CD4-positive, alpha-beta T cell treated with Interferon alpha-2 for 1 hour (primary cell): ENCODE measurements around the gene SLC29A1.
"Not testable (repeated sequence)": the region's sequence is repeated elsewhere in the genome, so short reads cannot be mapped to it uniquely, and the experiment has no call there.

ENCODE experiments used
- DNase-seq, 2 donors: peaks; one replicate each; pipeline ENCODE4 v3.0.0-alpha.2; 2020 to 2022

Gene SLC29A1

DNA sequence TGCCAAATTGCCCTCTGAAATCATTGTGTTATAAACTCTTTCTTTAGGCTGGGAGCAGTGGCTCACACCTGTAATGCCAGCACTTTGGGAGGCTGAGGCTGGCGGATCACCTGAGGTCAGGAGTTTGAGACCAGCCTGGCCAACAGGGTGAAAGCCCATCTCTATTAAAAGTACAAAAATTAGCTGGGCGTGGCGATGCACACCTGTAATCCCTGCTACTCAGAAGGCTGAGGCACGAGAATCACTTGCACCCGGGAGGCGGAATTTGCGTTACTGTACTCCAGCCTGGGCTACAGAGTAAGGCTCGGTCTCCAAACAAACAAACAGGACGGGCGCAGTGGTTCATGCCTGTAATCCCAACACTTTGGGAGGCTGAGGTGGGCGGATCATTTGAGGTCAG is 27.0 kb upstream of the SLC29A1 start:
- not testable (repeated sequence) for DNase-seq

DNA sequence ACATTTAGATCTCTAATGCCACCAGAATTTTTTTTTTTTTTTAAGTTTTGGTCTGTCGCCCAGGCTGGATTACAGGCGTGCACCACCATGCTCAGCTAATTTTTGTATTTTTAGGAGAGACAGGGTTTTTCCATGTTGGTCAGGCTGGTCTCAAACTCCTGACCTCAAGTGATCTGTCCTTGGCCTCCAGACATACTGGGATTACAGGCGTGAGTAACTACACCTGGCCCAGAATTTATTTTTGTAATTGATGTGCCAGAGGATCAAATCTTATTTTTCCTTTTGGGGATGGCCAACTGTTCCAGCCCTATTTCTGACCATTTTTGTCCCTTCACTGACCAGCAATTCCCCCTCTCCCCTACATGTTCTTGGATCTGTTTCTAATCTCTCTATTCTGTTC is 24.7 kb upstream of the SLC29A1 start:
- DNase-seq = no peak

DNA sequence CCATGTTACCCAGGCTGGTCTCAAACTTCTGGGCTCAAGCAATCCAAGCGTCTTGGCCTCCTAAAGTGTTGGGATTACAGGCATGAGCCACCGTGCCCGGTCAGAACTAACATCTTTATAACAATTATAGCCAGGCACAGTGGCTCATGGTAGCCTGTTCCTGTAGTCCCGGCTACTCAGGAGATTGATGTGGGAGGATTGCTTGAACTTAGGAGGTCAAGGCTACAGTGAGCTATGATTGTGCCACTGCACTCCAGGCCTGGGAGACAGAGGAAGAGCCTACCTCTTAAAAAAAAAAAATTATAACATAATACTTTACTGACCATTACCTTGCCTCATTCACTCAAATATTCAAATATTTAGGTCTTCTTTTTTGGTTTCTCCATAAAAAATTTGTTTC is 23.5 kb upstream of the SLC29A1 start:
- no peak for DNase-seq

DNA sequence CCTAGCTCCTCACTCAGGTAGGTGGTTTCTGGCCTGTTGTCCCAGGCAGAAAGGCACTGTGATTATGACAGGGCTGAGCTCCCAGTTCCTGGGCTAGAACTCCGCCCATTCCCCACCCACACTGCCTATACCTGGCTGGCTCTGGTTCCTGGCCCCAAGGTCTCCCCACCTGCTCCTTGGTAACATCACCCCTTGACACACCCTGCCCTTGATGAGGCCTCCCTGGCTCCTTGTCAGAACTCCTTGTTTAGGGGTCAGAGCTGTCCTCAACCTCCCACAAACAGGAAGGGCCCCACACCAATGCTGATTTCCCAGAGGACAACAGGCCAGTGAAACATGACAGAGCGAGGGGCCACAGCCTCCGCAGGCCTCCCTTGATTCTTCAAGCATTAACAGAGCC is 22.2 kb upstream of the SLC29A1 start:
- DNase-seq = no peak

DNA sequence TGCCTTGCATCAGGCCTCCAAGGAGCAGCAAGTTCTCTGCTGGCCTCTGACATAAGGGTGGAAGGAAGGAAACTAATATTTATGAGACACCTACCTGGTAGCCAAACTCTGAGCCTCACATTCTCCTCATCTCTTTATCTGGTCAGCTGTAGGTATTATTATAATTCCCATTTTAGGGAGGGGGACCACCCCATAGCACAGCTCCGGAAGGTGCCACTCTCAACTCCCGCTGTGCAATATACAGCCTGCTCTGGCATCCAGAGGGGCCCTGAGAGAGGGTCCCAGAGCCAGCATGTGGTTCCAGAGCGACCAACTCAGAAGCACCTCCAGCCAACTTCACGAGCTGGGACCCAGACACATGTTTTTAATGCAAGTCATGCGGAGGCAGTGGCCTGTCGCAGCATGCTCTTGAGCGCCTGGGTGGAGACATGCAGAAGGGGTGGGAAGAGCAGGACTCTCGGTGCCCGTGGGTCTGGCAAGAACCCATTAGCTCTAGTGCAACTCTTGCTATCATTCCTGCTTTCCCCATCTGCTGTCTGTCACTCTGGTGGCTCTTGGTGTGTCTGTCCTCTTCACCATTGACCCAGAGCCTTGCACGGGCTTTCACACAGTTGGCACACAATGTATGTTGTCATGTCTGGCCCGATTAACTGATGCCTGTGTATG is 21.6 kb upstream of the SLC29A1 start:
- DNase-seq = no peak

DNA sequence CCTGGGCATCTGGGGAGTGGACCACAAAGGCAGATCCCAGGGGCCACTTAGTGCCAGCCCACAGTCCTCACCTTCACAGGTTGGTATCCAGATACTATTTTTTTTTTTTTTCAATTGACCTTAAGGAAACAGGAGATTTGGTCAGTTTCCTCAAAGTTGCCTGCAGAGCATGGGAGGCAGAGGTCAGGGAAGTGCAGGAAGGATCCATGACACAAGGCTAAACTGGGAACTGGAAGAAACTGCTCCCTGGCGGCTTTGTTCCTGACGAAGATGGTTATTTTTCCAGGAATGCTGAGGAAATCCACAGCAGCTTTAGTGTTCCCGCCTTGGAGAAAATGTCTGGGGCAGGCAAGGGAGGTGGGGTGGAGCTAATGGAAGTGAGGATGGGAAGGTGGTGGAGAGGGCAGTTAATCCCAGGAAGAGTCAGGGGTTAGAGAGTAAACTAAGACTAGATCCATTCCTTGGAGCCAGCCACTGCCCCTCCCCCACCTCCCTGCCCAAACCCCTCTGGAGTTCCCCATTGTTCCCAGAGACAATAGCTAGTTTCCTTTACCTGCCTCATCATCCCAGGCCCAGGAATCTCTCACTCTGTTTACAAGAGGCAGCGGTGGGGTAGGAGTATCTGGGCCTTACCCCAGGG is 20.9 kb upstream of the SLC29A1 start:
- no peak for DNase-seq

DNA sequence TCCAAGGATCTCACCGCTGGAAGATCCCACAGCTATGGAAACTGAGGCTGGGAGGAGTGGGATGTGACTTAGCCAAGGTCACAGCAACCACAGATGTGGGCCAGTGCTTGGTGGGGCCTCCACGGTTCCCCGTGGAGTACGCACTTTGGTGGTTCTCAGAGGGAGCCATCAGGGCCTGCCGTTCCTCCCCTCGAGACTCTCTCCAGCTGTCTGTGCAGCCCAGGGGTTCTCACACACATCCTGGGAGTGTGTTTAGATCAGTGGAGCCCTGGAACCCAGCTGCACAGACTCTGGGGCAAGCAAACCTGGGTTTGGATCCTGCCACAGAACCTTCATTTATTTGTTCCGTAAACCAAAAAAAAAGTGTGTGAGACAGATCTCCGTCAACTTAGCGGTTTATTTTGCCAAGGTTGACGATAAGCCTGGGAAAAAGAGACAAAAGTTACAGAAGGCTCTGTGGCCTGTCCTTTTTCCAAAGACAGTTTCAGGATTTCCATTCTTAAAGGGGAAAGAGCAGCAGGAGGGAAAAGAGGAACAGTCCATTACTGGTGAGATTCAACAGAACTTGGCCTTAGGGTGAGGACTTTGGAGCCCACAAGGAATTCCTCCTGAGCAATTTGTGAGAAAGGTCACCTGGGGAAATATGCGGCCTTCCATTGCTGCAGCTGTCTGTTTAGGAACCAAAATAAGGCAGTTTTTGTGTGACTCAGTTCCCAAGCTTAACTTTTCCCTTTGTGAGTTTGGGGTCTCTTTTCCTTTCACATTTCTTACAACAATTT is 20.2 kb upstream of the SLC29A1 start:
- no peak for DNase-seq

DNA sequence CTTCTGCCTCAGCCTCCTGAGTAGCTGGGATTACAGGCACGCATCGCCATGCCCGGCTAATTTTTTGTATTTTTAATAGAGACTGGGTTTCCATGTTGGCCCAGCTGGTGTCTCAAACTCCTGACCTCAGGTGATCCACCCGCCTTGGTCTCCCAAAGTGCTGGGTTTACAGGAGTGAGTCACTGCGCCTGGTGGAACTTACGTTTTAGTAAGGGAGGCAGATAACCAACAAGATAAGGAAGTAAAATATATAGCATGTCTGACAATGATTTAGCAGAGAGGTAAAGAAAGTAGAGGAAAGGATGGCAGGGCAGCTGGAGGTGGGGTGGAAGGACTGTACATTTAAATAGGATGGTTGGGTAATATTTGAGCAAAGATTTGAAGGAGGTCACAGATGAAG is 19.4 kb upstream of the SLC29A1 start:
- no peak for DNase-seq

DNA sequence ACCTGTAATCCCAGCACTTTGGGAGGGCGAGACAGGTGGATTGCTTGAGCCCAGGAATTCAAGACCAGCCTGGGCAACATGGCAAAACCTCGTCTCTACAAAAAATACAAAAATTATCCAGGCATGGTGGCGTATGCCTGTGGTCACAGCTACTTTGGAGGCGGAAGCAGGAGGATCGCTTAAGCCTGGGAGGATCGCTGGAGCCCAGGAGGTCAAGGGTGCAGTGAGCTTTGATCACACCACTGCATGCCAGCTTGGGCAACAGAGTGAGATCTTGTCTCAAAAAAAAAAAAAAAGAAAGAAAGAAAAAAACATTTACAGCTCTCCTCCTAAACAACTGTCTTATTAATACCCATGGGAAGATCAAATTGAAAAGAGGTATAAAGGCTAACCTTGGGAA is 15.4 kb upstream of the SLC29A1 start:
- no peak for DNase-seq

DNA sequence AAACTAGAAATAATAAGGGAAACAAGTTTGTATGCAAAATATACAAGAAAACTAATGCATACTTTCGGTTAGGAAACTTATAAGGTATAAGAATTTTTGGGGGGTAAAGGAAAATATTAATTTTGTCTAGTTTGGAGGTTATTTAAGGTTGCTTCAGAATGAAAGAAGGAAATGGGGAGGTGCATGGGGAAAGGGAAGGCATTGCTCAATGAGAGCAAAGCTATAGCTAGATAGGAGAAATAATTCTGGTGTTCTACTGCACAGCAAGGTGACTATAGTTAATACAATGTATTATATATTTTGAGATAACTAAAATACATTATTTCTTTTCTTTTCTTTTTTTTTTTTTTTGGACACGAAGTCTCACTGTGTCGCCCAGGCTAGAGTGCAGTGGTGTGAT is 12.1 kb upstream of the SLC29A1 start:
- DNase-seq = no peak

DNA sequence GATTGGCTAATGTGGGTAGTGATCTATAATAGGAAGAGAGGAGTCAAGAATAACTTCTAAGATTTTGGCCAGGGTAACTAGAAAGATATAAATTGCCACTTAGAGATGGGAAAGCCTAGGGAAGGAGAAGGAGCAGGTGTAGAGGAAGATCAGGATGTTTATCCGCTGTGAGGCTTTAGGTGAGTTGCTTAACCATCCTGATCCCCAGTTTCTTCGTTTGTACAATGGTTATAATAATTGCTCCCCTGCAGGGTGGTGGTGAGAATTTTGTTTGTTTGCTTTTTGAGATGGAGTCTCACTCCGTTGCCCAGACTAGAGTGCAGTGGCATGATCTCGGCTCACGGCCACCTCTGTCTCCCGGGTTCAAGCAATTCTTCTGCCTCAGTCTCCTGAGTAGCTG is 9.1 kb upstream of the SLC29A1 start:
- DNase-seq = no peak

DNA sequence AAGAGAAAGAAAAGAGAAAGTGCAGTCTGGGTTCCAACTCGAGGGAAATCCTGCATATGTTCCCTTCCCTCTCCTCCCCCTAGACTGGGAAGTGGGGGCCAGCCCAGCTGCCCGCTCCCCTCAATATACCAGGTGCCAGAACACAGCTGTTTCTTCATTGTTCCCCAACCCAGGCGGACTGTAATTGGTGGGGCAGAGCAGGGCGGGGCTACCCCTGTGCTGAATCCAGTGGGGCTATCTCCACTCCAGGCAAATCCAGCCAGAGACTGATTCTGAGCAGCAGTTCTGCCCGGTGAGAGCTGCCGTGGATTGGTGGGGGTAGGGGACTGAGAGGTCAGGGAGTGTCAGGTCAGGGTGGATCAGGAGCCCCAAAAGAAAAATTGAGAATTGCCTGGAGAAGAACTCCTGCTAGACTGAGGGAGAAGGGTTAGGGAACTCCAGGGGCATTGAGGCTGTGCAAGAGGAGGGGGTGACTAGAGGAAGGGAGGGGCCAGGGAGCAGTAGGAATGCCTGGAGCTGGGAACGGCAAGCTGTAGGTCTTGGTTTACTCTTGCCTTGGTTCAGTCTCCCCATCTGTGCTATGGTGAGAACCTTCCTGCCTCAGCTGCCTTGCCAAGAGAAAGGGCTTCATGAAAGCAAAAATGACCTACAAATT is 6.6 kb upstream of the SLC29A1 start, which contains the start of gene MYMX:
Gene MYMX (plus strand): TSS at position 250 of the 655 bp plus-strand sequence. CDS start 546 bp downstream, outside the sequence.
- no peak for DNase-seq

DNA sequence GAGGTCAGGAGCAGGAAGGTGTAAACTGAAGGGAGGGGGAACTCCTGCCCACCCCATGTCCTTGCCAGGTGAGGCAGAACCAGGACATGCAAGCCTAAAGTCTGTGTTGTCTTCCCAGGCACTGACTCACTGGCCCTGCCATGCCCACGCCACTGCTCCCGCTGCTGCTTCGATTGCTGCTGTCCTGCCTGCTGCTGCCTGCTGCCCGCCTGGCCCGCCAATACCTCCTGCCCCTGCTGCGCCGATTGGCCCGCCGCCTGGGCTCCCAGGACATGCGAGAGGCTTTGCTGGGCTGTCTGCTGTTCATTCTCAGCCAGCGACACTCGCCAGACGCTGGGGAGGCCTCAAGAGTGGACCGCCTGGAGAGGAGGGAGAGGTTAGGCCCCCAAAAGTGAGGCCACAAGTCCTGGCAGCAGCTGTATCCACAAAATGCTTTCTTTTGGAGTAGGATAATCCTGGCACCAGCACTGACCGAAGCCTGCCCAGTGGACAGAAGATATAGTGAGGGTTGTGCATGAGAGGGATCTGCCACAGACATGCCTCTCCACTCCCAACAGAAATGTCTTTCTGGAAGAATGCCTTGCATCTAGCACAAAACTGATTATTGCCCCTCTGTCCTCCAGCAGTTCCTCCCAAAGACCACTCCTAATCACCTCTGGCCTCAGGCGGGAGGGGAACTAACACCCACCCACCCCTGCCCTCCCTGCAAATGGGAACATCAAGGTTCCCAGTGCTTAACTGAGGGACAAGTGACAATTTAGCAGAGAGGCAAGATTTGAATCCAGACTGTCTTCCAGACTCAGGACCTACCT is 5.9 kb upstream of the SLC29A1 start:
- DNase-seq = no peak

DNA sequence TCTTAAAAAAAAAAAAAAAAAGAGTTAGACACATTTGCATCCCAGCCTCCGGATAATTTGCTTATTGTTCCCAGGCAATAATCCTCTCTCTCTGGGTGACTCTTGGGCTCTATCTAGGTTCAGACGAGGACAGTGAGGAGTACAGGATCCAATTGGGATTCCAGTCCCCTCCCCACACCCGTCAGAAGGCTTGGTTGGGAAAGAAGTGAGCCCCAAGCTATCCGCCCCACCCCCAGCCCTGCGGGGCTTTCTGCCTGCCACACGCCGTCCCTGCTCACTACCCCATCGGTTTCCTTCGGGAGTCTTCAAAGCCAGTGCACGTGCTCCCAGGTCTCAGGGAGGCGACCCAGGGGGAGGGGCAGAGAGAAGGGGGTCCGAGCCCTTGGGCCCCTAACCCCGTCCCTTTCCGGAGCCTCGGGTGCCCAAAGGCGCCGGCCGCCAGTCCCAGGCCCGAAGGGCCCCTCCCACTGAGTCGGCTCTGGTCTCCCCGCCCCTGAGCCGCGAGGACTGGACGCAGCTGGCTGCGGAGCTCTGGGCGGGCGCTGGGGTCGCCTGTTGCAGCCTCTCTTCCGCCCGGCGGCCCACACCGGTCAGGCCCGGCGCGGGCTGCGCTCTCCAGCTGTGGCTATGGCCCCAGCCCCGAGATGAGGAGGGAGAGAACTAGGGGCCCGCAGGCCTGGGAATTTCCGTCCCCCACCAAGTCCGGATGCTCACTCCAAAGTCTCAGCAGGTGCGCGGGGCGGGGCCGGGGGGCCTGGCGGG is 4.2 kb upstream of the SLC29A1 start:
- peak; percentile 18 to 33 for DNase-seq

DNA sequence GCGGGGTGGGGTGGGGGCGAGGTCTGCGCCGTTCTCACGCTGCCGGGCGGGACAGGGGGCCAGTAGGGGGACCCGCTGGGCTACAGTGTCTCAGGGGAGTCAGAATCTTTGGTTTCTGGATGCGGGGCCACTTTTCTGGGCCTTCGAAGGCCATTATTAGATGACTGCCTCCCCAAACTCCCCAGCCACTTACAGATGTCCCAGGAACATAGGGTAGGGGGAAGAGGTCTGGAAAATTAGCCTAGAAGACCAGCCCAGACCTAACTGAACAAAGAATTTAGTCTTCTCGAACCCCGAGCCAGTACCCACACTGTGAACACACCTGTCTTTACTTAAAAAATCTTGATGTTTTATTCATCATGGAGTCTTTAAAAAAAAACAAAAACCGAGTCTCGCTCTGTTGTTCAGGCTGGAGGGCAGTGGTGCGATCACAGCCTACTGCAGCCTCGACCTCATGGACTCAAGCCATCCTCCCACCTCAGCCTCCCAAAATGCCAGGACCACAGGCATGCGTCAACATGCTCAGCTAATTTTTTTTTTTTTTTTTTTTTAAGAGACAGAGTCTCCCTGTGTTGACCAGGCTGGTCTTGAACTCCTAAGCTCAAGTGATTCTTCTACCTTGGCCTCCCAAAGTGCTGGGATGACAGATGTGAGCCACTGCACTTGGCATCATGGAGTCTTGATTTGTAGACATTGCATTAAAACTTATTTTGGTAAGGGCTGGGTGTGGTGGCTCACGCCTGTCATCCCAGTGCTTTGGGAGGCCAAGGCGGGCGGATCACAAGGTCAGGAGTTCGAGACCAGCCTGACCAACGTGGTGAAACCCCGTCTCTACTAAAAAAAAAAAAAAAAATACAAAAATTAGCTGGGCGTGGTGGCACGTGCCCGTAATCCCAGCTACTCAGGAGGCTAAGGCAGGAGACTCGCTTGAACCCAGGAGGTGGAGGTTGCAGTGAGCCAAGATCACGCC is 3.3 kb upstream of the SLC29A1 start:
- no peak for DNase-seq

DNA sequence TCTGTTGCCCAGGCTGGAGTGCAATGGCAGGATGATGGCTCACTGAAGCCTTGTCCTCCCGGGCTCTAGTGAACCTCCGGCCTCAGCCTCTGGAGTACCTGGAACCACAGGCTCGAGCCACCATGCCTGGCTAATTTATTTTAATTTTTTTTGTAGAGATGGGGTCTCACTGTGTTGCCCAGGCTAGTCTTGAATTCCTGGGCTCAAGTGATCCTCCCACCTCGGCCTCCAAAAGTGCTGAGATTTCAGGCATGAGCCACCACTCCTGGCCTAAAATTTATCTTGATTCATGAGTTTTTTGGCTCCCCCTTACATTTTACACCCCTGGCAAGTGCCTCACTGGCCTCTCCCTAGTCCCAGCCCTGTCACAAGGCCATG is 2.5 kb upstream of the SLC29A1 start:
- DNase-seq = no peak

DNA sequence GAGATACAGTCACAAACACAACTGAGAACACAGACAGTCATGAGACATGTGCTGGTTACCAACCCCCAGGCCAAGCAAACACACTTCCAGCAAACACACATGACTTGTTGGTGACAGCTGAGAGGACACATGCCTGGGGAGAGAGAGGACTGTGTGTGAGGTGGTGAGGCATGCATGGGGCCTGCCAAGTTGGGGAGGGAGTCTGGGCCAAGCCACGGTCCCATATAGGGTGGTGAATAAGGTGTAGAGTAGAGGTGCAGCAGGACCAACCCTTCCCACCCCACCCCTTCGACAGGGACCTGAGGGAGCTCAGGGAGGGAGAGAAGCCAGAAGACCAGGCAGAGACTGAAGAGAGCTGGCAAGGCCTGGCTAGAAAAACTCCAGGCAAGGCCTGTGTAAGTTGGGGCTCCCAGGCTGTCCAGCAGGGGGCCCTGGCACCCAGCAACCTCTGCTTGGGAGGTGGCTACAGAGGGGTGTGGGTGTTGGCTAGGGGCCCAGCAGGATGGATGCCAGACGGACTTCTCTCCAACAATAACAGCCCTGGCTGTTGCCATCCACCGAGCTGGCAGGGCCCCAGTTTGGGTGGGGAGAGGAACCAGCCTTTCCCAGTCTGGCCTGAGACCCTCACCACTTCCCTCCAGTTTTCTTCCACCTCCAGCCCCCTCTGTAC is 2.0 kb upstream of the SLC29A1 start:
- peak; percentile 79 to 82 for DNase-seq

DNA sequence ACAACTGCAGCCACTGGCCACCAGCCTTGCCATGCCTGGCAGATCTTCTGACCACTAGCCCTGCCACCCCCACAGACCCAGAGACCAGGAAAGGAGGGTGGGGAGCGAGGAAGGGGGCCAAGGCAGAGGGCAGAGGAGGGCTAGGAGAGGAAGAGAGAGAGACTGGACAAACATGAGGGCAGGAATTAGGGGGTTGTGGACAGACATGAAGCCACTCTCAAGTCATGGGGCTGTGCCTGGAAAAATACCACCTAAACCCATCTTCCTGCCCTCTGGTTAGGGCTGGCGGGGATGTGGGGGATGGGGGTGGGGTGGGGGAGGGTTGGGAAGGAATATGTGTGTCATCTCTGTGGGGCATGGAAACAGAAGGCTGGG is 1.4 kb upstream of the SLC29A1 start:
- DNase-seq = no peak

DNA sequence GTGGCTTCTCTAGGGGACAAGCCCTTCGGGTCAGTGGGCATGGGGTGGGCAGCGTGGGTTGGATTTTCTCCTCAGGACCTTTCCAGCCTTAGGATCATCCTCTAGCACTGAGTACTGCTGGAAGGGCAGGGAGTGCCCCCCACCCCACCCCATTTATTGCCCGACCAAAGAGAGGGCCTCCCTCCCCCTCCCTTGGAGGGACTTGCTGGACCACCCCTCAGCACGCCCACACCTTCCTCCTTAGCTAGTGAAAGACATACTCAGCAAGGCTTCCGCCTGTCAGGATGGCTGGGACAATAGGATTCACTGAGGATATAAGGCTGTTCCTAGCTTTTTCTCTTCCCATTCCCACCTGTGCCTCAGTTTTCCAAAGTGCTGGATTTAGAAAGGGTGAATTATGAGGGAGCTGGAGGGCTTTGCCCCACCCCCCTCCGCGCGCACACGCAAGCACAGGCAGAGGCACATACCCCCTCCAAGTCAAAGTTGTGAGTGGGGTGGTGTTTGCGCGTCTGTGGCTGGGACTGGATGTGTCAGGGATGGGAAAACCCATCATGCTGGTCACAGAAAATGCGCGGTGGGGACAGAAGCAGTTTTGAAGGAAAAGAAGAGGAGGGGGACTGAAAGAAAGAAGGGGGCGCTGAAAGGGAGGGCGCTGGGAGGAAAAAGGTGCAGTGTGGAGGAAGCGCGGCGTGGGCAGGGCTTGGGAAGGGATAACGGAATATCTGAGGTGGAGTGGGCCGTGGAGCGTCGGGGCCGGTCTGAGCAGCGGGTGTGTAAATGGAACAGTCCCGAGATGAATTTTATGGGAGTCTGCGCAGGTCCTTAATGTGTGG is 693 bp upstream of the SLC29A1 start:
- no peak for DNase-seq
